Astrocyte (in vitro differentiated cells and primary cell): ENCODE measurements around the gene ARSG. TPM values are rescaled to one million over a fixed set of nuclear protein-coding genes. Genes with fewer than 3 reads are reported as not detected.

Source experiments
- DNase-seq: peaks from one replicate; pipeline ENCODE4 v3.0.0-alpha.2; 2010; ENCODE audit warnings: low read depth
- FAIRE-seq: peaks from 2 replicates; lab custom pipeline; 2011; peaks lifted over from hg19 to GRCh38; lab: Jason Lieb, UNC
- H2AFZ ChIP-seq: 2 replicates; pipeline ENCODE4 v1.6.0; 2012; ENCODE audit warnings: low read depth, low read length, inconsistent platforms
- H3K27ac ChIP-seq: 2 replicates; pipeline ENCODE4 v1.5.1; 2011; ENCODE audit warnings: low read depth, low read length, inconsistent platforms
- H3K27me3 ChIP-seq: 2 replicates; pipeline ENCODE4 v1.6.0; 2011; ENCODE audit warnings: low read length, inconsistent platforms; ENCODE audit not compliant: insufficient read depth
- H3K36me3 ChIP-seq: 2 replicates; pipeline ENCODE4 v1.5.1; 2011; ENCODE audit warnings: low read length, inconsistent platforms; ENCODE audit not compliant: insufficient read depth
- H3K4me1 ChIP-seq: 2 replicates; pipeline ENCODE4 v1.5.1; 2011; ENCODE audit warnings: low read length, inconsistent platforms; ENCODE audit not compliant: insufficient read depth
- H3K4me2 ChIP-seq: 2 replicates; pipeline ENCODE4 v1.6.0; 2012; ENCODE audit warnings: low read length, inconsistent platforms
- H3K4me3 ChIP-seq: 2 replicates; pipeline ENCODE4 v1.5.1; 2011; ENCODE audit warnings: low read depth, mild to moderate bottlenecking, low read length, inconsistent platforms; ENCODE audit not compliant: insufficient read depth
- H3K79me2 ChIP-seq: 2 replicates; pipeline ENCODE4 v1.6.0; 2012; ENCODE audit warnings: mild to moderate bottlenecking, low read length, inconsistent platforms; ENCODE audit not compliant: insufficient read depth
- H3K9ac ChIP-seq: 2 replicates; pipeline ENCODE4 v1.6.0; 2012; ENCODE audit warnings: mild to moderate bottlenecking, low read length, inconsistent platforms
- H3K9me3 ChIP-seq: 2 replicates; pipeline ENCODE4 v1.5.1; 2012; ENCODE audit warnings: low read depth, mild to moderate bottlenecking, low read length, inconsistent platforms; ENCODE audit not compliant: insufficient read depth
- H4K20me1 ChIP-seq: 2 replicates; pipeline ENCODE4 v1.6.0; 2012; ENCODE audit warnings: low read length, inconsistent platforms; ENCODE audit not compliant: insufficient read depth
- H3K27ac Mint-ChIP-seq: one replicate; pipeline ENCODE4 v1.8.0; 2021; ENCODE audit warnings: mild to moderate bottlenecking, mixed read lengths; ENCODE audit not compliant: unreplicated experiment
- H3K27me3 Mint-ChIP-seq: one replicate; pipeline ENCODE4 v1.8.0; 2021; ENCODE audit warnings: low read depth, mixed read lengths; ENCODE audit not compliant: unreplicated experiment
- H3K36me3 Mint-ChIP-seq: one replicate; pipeline ENCODE4 v1.8.0; 2021; ENCODE audit warnings: low read depth, mixed read lengths; ENCODE audit not compliant: unreplicated experiment
- H3K4me1 Mint-ChIP-seq: one replicate; pipeline ENCODE4 v1.8.0; 2021; ENCODE audit warnings: low read depth, mixed read lengths; ENCODE audit not compliant: unreplicated experiment
- H3K4me3 Mint-ChIP-seq: one replicate; pipeline ENCODE4 v1.8.0; 2021; ENCODE audit warnings: mild to moderate bottlenecking, moderate library complexity, mixed read lengths; ENCODE audit not compliant: unreplicated experiment
- H3K9me3 Mint-ChIP-seq: one replicate; pipeline ENCODE4 v1.8.0; 2021; ENCODE audit warnings: mild to moderate bottlenecking, mixed read lengths; ENCODE audit not compliant: unreplicated experiment
- EZH2 ChIP-seq: IDR thresholded peaks from 2 replicates; pipeline ENCODE4 v1.6.1; 2012; ENCODE audit warnings: mild to moderate bottlenecking, low read length, inconsistent platforms; ENCODE audit not compliant: insufficient read depth
- total RNA-seq: library from RNA; stranded (reverse); gene quantifications from 2 replicates; pipeline ENCODE4 v1.2.1, GENCODE V29; 2021
- TF ChIP-seq, protein P1 (sequence below): IDR thresholded peaks from 2 replicates; pipeline ENCODE4 v1.5.1; 2011; ENCODE audit warnings: low read depth, mild to moderate bottlenecking, inconsistent platforms, low read length, moderate library complexity; ENCODE audit not compliant: insufficient read depth

The ARSG gene
- total RNA-seq, 1 donor from 2014 or later = 2.6 TPM

DNA sequence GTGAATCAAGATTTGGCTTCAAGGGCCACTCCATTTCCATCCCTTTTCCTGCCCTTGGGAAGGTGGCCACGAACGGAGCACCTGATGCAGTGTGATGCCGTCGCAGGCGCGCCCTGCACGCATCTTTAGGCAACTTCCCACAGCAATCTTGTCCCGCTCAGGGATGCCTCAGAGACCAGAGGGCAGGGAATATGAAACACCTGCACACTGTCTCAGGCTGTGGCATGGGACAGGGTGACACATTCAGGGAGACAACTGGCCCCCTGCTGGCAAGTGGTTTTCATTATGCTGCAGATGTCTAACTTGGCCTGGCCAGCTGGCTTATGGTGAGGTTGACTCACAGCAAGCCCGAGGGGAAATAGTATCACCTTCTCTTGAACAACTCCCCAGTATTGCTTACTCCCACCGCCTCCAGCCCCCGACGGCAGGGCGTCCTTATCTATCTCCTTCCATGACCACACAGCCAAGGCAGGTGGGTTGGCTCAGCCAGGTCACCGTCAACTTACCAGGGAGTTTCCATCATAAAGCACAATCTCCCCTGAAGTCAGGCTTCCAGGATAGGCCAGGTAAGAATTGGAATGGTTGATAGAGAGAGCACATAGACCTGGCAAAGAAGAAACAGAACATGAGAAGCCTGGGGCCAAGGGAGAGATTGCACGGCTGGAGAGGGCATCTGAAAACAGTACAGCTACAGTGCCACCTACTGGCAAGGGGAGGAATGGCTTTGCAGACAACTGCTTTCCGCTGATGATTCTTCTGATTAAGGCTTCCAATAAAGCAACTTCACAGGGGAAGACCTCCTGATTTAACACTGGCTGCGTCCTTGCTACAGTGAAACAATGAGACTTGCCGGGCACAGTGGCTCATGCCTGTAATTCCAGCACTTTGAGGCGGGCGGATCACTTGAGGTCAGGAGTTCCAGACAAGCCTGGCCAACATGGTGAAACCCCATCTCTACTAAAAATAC, 144.9 kb downstream of the ARSG start:
- H4K20me1 ChIP-seq = peaks cover 10% of the 10 kb centered on the region
- FAIRE-seq (no peak), DNase-seq (peak; percentile 45)
- H2AFZ ChIP-seq = no peak overlapping the region
- H3K27me3 ChIP-seq = no peaks in the 10 kb centered on the region
- H3K4me3 ChIP-seq = no peak overlapping the region
- peak overlapping the region; percentile 28 for H3K9ac ChIP-seq
- H3K4me1 ChIP-seq = peaks cover 5% of the 10 kb centered on the region
- H3K4me1 Mint-ChIP-seq = peaks cover 13% of the 10 kb centered on the region
- H3K36me3 ChIP-seq = peaks cover 52% of the 10 kb centered on the region
- peak overlapping the region; percentile 40 for H3K4me2 ChIP-seq
- H3K27me3 Mint-ChIP-seq = no peaks in the 10 kb centered on the region
- H3K27ac Mint-ChIP-seq = peak overlapping the region; percentile 72
- no peak overlapping the region for H3K4me3 Mint-ChIP-seq
- H3K9me3 Mint-ChIP-seq = no peaks in the 10 kb centered on the region
- H3K27ac ChIP-seq = peak overlapping the region; percentile 49
- no peaks in the 10 kb centered on the region for H3K79me2 ChIP-seq
- peaks cover 23% of the 10 kb centered on the region for H3K36me3 Mint-ChIP-seq
- no peaks in the 10 kb centered on the region for H3K9me3 ChIP-seq
- TF ChIP-seq, protein P1, sequence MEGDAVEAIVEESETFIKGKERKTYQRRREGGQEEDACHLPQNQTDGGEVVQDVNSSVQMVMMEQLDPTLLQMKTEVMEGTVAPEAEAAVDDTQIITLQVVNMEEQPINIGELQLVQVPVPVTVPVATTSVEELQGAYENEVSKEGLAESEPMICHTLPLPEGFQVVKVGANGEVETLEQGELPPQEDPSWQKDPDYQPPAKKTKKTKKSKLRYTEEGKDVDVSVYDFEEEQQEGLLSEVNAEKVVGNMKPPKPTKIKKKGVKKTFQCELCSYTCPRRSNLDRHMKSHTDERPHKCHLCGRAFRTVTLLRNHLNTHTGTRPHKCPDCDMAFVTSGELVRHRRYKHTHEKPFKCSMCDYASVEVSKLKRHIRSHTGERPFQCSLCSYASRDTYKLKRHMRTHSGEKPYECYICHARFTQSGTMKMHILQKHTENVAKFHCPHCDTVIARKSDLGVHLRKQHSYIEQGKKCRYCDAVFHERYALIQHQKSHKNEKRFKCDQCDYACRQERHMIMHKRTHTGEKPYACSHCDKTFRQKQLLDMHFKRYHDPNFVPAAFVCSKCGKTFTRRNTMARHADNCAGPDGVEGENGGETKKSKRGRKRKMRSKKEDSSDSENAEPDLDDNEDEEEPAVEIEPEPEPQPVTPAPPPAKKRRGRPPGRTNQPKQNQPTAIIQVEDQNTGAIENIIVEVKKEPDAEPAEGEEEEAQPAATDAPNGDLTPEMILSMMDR = peak; percentile 92
- TF ChIP-seq EZH2 = no peak

DNA sequence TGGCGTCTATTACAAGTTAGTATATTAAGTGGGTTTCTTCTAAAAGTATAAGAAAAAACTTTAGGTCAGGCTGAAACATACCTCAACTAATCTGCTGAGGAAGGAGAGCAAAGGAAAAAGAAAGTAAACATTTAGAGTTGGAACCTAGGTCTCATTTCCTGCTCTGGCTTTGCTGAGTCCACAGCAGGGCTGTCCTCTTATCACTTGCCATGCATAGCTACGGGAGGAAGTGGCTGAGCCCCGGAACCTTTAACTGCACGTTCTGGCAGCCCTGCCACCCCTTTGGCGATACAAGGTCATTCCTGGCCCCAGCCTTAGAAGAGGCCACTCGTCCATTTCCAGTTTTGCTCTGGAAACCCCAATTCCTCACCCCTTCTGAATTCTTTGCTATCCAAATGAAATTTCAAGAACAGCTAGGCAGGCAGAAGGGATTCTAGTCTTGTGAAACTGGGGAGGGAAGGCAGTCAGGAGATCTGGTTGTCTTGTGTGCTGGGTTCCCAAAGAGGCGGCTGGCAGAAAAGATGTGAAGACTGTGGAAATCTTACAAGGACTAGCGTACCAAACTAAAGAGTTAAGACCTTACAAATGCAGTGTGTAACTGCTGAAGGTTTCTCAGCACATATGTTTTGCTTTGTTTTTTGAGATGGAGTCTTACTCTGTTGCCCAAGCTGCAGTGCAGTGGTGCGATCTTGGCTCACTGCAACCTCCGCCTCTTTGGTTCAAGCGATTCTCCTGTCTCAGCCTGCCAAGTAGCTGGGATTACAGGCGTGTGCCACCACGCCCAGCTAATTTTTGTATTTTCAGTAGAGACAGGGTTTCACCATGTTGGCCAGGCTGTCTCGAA, 146.9 kb downstream of the ARSG start:
- H4K20me1 ChIP-seq = peaks cover 15% of the 10 kb centered on the region
- no peaks in the 10 kb centered on the region for H3K27me3 ChIP-seq
- Mint-ChIP-seq H3K4me1 (peaks cover 13% of the 10 kb centered on the region), H3K27ac (peak overlapping the region; percentile 53), H3K27me3 (no peaks in the 10 kb centered on the region), H3K36me3 (peaks cover 14% of the 10 kb centered on the region), H3K9me3 (no peaks in the 10 kb centered on the region), H3K4me3 (no peak overlapping the region)
- no peak overlapping the region for H3K4me3 ChIP-seq
- FAIRE-seq = no peak
- no peak overlapping the region for H2AFZ ChIP-seq
- peak overlapping the region; percentile 38 for H3K9ac ChIP-seq
- H3K9me3 ChIP-seq = no peaks in the 10 kb centered on the region
- H3K79me2 ChIP-seq = no peaks in the 10 kb centered on the region
- no peak overlapping the region for H3K27ac ChIP-seq
- TF ChIP-seq, protein P1 = no peak
- TF ChIP-seq EZH2 = no peak
- H3K4me2 ChIP-seq = peak overlapping the region; percentile 23
- no peak for DNase-seq
- peaks cover 5% of the 10 kb centered on the region for H3K4me1 ChIP-seq
- H3K36me3 ChIP-seq = peaks cover 42% of the 10 kb centered on the region
